Cardiac fibroblast (primary cell): ENCODE data around the gene CELSR1.
A peak's percentile ranks its signal among the peaks of the same experiment; 100 is the strongest.

Experiments
- DNase-seq, 2 donors: peaks; one replicate each; pipeline versions ENCODE4 v3.0.0 to v3.0.0-alpha.2; 2010; ENCODE audit warnings: low read depth in 2 of 2
- H3K4me3 ChIP-seq, 2 donors: replicated peaks in 1 of 2; 1 replicate in 1 of 2; 2 replicates in 1 of 2; pipeline ENCODE4 v1.5.1; 2011; ENCODE audit warnings: low read depth in 2 of 2, low read length in 2 of 2, mild to moderate bottlenecking in 2 of 2, moderate library complexity in 1 of 2
- CTCF ChIP-seq: IDR thresholded peaks from one replicate; pipeline ENCODE4 v1.5.1; 2011; ENCODE audit warnings: low read depth, mild to moderate bottlenecking, low read length, inconsistent platforms

Gene CELSR1

GRCh38 chr22:46463435-46464227 is 73.8 kb downstream of the CELSR1 start:
- DNase-seq: no peak
- no peak overlapping the region for H3K4me3 ChIP-seq
- TF ChIP-seq CTCF: no peak

- peak in 1 of 2 donors; percentile 69 for DNase-seq
- H3K4me3 ChIP-seq: no peak overlapping the region
- no peak for TF ChIP-seq CTCF
These were observed 74.6 kb downstream of the CELSR1 start for GRCh38 chr22:46462726-46463371.

GRCh38 chr22:46461566-46462180 is 75.7 kb downstream of the CELSR1 start:
- H3K4me3 ChIP-seq: no peak overlapping the region
- no peak for TF ChIP-seq CTCF
- DNase-seq: no peak

GRCh38 chr22:46460857-46461256 is 76.6 kb downstream of the CELSR1 start:
- H3K4me3 ChIP-seq: no peak overlapping the region
- DNase-seq: no peak
- TF ChIP-seq CTCF: no peak

- no peak for TF ChIP-seq CTCF
- no peak overlapping the region for H3K4me3 ChIP-seq
- DNase-seq: no peak
These were observed 77.9 kb downstream of the CELSR1 start for GRCh38 chr22:46459347-46460065.

- TF ChIP-seq CTCF: no peak
- DNase-seq: no peak
- no peak overlapping the region for H3K4me3 ChIP-seq
These were observed 78.9 kb downstream of the CELSR1 start for GRCh38 chr22:46458525-46458924.
